Measurements from ENCODE around the gene PRR14L.

Gene PRR14L

GRCh38 chr22:31652911-31653684 is 96.8 kb downstream of the PRR14L start:
- CTCF ChIA-PET = no interaction called here
- no peak for DNase-seq (ENCODE audit: extremely low spot score)
- POLR2A ChIA-PET = interaction anchor here (1.1 kb wide), 1 partner anchor 9 kb away, joined by 7 read pairs; the partner anchor contains the start of gene PISD
- TF ChIP-seq LEF1 (IDR thresholded peaks at IDR 0.05; ENCODE audit: borderline replicate concordance) = no peak
- no peak for TF ChIP-seq NFRKB (IDR thresholded peaks at IDR 0.05)
- TF ChIP-seq TARDBP (IDR thresholded peaks at IDR 0.05) = no peak
- TF ChIP-seq ARNT (IDR thresholded peaks at IDR 0.05) = no peak
- TF ChIP-seq L3MBTL2 (conservative IDR thresholded peaks at IDR 0.05) = no peak
- TF ChIP-seq, protein P1, sequence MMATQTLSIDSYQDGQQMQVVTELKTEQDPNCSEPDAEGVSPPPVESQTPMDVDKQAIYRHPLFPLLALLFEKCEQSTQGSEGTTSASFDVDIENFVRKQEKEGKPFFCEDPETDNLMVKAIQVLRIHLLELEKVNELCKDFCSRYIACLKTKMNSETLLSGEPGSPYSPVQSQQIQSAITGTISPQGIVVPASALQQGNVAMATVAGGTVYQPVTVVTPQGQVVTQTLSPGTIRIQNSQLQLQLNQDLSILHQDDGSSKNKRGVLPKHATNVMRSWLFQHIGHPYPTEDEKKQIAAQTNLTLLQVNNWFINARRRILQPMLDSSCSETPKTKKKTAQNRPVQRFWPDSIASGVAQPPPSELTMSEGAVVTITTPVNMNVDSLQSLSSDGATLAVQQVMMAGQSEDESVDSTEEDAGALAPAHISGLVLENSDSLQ (IDR thresholded peaks at IDR 0.05) = no peak
- no peak for TF ChIP-seq FOXA1 (IDR thresholded peaks at IDR 0.05)
- no peak for TF ChIP-seq SUZ12 (IDR thresholded peaks at IDR 0.05)
- TF ChIP-seq SP1 (IDR thresholded peaks at IDR 0.05) = no peak

- DNase-seq (ENCODE audit: extremely low spot score) = no peak
- TF ChIP-seq FOXK2 (IDR thresholded peaks at IDR 0.05) (no peak), HDGF (IDR thresholded peaks at IDR 0.05; ENCODE audit: borderline replicate concordance) (no peak), FOXA1 (IDR thresholded peaks at IDR 0.05) (no peak), FOXM1 (IDR thresholded peaks at IDR 0.05; ENCODE audit: borderline replicate concordance) (no peak), L3MBTL2 (conservative IDR thresholded peaks at IDR 0.05) (no peak), NFRKB (IDR thresholded peaks at IDR 0.05) (no peak), SUZ12 (IDR thresholded peaks at IDR 0.05) (no peak), BHLHE40 (IDR thresholded peaks at IDR 0.05; ENCODE audit: borderline replicate concordance) (no peak), ZNF384 (IDR thresholded peaks at IDR 0.05) (no peak), SP1 (IDR thresholded peaks at IDR 0.05) (no peak), ARNT (IDR thresholded peaks at IDR 0.05) (no peak), CTBP1 (IDR thresholded peaks at IDR 0.05; ENCODE audit: borderline replicate concordance) (no peak), ELF4 (IDR thresholded peaks at IDR 0.05) (no peak), TARDBP (IDR thresholded peaks at IDR 0.05) (no peak), LEF1 (IDR thresholded peaks at IDR 0.05; ENCODE audit: borderline replicate concordance) (no peak)
- TF ChIP-seq, protein P1 (IDR thresholded peaks at IDR 0.05) = no peak
- POLR2A ChIA-PET = no interaction called here
- CTCF ChIA-PET = no interaction called here
These were observed 97.8 kb downstream of the PRR14L start for GRCh38 chr22:31652088-31652487.

GRCh38 chr22:31651664-31652063 is 98.3 kb downstream of the PRR14L start:
- TF ChIP-seq NFRKB (IDR thresholded peaks at IDR 0.05) = no peak
- no peak for TF ChIP-seq FOXM1 (IDR thresholded peaks at IDR 0.05; ENCODE audit: borderline replicate concordance)
- TF ChIP-seq L3MBTL2 (conservative IDR thresholded peaks at IDR 0.05) = no peak
- no peak for TF ChIP-seq ELF4 (IDR thresholded peaks at IDR 0.05)
- no peak for TF ChIP-seq ZNF384 (IDR thresholded peaks at IDR 0.05)
- TF ChIP-seq, protein P1 (IDR thresholded peaks at IDR 0.05) = no peak
- POLR2A ChIA-PET = interaction anchor here (2.3 kb wide), 1 partner anchor 10 kb away, joined by 6 read pairs; the partner anchor contains the start of gene PISD
- CTCF ChIA-PET = no interaction called here
- no peak for DNase-seq (ENCODE audit: extremely low spot score)

GRCh38 chr22:31650391-31650790 is 99.5 kb downstream of the PRR14L start:
- no peak for TF ChIP-seq ELF4 (IDR thresholded peaks at IDR 0.05)
- TF ChIP-seq LEF1 (IDR thresholded peaks at IDR 0.05; ENCODE audit: borderline replicate concordance) = no peak
- no peak for TF ChIP-seq NFRKB (IDR thresholded peaks at IDR 0.05)
- TF ChIP-seq ARNT (IDR thresholded peaks at IDR 0.05) = no peak
- TF ChIP-seq HDGF (IDR thresholded peaks at IDR 0.05; ENCODE audit: borderline replicate concordance) = no peak
- TF ChIP-seq SP1 (IDR thresholded peaks at IDR 0.05) = no peak
- DNase-seq (ENCODE audit: extremely low spot score) = no peak
- ChIA-PET POLR2A (interaction anchor here (2.3 kb wide), 1 partner anchor 12 kb away, joined by 6 read pairs; the partner anchor contains the start of gene PISD), CTCF (no interaction called here)

DNA sequence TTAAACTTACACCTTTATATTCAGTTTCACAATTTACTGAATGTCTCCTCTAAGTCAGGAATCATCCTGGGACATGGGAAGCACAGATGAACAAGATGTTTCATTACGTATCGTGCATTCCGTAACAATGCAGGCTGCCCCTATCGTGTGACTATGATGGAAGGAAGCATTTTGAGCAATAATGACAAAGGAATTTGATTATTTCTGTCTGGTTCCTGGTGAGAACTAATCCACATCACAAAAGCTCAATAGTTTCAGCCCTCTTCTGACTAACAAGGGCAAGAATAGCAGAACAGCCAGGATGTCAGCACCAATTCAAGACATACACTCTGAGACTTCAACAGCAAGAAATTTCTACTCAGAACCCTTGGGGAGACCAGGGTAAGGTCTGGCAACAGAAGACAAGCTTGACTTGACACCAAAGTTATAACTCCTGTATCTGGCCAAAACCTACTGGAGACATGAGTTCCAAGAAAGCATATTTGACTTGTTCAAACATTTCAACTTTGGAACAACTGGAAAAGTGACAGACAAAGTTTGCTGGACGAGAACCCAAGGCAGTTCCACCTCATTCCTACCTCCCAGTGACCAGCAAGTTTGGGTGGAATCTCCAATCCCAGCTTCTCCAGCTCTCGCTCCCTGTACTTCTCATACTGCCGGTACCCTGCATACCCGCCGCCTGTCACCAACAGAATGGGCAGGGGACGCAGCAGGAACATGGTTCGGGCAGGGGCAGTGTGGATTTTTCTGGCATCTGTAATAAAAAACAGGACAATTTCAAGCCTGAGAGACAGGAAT is 102.2 kb downstream of the PRR14L start:
- no peak for DNase-seq (ENCODE audit: extremely low spot score)
- ChIA-PET CTCF (interaction anchor here (1.4 kb wide), 1 partner anchor 14 kb away, joined by 4 read pairs; no protein-coding TSS in a partner anchor), POLR2A (interaction anchor here (3.3 kb wide), 1 partner anchor 14 kb away, joined by 16 read pairs; the partner anchor contains the start of gene PISD)
- no peak for TF ChIP-seq FOXM1 (IDR thresholded peaks at IDR 0.05; ENCODE audit: borderline replicate concordance)
- no peak for TF ChIP-seq TARDBP (IDR thresholded peaks at IDR 0.05)
- TF ChIP-seq SUZ12 (IDR thresholded peaks at IDR 0.05) = no peak
- no peak for TF ChIP-seq FOXK2 (IDR thresholded peaks at IDR 0.05)
- no peak for TF ChIP-seq NFRKB (IDR thresholded peaks at IDR 0.05)
- no peak for TF ChIP-seq ELF4 (IDR thresholded peaks at IDR 0.05)
- no peak for TF ChIP-seq CTBP1 (IDR thresholded peaks at IDR 0.05; ENCODE audit: borderline replicate concordance)
- no peak for TF ChIP-seq ARNT (IDR thresholded peaks at IDR 0.05)
- TF ChIP-seq HDGF (IDR thresholded peaks at IDR 0.05; ENCODE audit: borderline replicate concordance) = no peak
- TF ChIP-seq SP1 (IDR thresholded peaks at IDR 0.05) = no peak
- no peak for TF ChIP-seq L3MBTL2 (conservative IDR thresholded peaks at IDR 0.05)

DNA sequence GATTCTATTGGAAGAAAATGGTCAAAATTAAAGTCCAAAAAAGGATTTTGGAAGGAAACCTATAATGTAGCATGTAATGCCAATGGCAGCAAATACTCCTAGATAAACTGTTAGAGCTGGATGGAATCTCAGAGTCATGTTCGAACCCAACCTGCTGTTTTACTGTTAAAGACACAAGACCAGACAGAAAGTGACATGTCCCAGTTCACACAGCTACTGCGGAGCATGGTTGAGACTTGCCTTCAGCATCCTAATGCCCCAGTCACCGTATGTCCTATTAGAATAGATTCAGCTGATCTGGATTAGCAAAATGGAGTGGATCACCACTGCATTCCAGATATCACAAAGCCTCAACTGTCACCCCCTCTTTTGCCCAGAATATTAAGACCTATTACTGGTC is 102.9 kb downstream of the PRR14L start:
- DNase-seq (ENCODE audit: extremely low spot score) = no peak
- POLR2A ChIA-PET = interaction anchor here (3.3 kb wide), 1 partner anchor 15 kb away, joined by 16 read pairs; the partner anchor contains the start of gene PISD
- CTCF ChIA-PET = interaction anchor here (1.4 kb wide), 1 partner anchor 13 kb away, joined by 4 read pairs; no protein-coding TSS in a partner anchor
- no peak for TF ChIP-seq FOXK2 (IDR thresholded peaks at IDR 0.05)
- TF ChIP-seq LEF1 (IDR thresholded peaks at IDR 0.05; ENCODE audit: borderline replicate concordance) = no peak
- no peak for TF ChIP-seq L3MBTL2 (conservative IDR thresholded peaks at IDR 0.05)
- TF ChIP-seq, protein P1 (IDR thresholded peaks at IDR 0.05) = no peak
- no peak for TF ChIP-seq ELF4 (IDR thresholded peaks at IDR 0.05)
- no peak for TF ChIP-seq CTBP1 (IDR thresholded peaks at IDR 0.05; ENCODE audit: borderline replicate concordance)
- no peak for TF ChIP-seq ARNT (IDR thresholded peaks at IDR 0.05)
- TF ChIP-seq ZNF384 (IDR thresholded peaks at IDR 0.05) = no peak
- no peak for TF ChIP-seq BHLHE40 (IDR thresholded peaks at IDR 0.05; ENCODE audit: borderline replicate concordance)
- TF ChIP-seq SP1 (IDR thresholded peaks at IDR 0.05) = no peak
- TF ChIP-seq HDGF (IDR thresholded peaks at IDR 0.05; ENCODE audit: borderline replicate concordance) = no peak
- TF ChIP-seq FOXM1 (IDR thresholded peaks at IDR 0.05; ENCODE audit: borderline replicate concordance) = no peak
- TF ChIP-seq TARDBP (IDR thresholded peaks at IDR 0.05) = no peak
- TF ChIP-seq SUZ12 (IDR thresholded peaks at IDR 0.05) = no peak
- no peak for TF ChIP-seq NFRKB (IDR thresholded peaks at IDR 0.05)
- TF ChIP-seq FOXA1 (IDR thresholded peaks at IDR 0.05) = no peak

Measured in HEK293T (cell line).